Measurements from ENCODE around the gene CACNA1B. TPM values are rescaled to one million over a fixed set of nuclear protein-coding genes. Genes with fewer than 3 reads are reported as not detected.

The CACNA1B gene
- total RNA-seq, 4 donors from 2014 or later = 0.04 to 0.13 (median 0.12) TPM; not detected in 1

DNA sequence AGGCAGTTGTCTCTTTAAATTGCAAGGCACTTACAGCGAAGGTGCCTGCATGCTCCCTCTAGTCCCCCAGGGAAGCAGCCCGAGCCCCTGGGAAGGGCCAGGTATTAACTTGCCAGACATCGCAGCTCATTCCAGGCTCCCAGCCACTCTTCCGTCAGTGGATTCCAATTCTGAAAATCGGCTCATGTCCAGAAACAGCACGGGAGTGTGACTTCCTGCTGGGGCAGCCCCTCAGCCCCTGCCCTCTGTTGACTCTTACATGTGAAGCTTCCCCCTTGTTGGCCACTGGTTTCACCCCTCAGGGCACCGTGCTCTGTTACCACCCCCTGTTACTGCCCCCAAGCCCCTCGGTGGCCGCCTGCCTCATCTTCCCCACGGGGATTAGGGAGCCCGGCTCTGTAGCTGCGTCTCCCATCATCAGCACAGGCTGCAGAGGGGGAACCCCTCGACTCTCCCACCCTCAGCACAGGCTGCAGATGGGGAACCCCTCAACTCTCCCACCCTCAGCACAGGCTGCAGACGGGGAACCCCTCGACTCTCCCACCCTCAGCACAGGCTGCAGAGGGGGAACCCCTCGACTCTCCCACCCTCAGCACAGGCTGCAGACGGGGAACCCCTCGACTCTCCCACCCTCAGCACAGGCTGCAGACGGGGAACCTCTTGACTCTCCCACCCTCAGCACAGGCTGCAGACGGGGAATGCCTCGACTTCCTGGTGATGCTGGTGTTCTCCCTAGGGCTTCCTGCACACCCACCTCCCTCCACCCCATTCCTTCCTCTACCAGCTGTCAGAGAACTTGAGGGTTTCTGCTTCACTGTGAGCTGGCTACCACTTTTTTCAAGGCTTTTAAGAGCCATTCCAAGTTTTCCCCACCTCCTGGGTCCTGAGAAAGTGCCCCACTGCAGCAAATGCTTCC, 11.1 kb upstream of the CACNA1B start:
- ATAC-seq = no peak
- peaks cover 0 to 15% (median 0%) of the 10 kb centered on the region in 3 donors for H3K9me3 ChIP-seq
- no peak overlapping the region for H3K4me3 ChIP-seq
- H3K27ac ChIP-seq = no peak overlapping the region
- TF ChIP-seq, protein P1, sequence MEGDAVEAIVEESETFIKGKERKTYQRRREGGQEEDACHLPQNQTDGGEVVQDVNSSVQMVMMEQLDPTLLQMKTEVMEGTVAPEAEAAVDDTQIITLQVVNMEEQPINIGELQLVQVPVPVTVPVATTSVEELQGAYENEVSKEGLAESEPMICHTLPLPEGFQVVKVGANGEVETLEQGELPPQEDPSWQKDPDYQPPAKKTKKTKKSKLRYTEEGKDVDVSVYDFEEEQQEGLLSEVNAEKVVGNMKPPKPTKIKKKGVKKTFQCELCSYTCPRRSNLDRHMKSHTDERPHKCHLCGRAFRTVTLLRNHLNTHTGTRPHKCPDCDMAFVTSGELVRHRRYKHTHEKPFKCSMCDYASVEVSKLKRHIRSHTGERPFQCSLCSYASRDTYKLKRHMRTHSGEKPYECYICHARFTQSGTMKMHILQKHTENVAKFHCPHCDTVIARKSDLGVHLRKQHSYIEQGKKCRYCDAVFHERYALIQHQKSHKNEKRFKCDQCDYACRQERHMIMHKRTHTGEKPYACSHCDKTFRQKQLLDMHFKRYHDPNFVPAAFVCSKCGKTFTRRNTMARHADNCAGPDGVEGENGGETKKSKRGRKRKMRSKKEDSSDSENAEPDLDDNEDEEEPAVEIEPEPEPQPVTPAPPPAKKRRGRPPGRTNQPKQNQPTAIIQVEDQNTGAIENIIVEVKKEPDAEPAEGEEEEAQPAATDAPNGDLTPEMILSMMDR (IDR thresholded peaks at IDR 0.05) = no peak
- TF ChIP-seq POLR2AphosphoS5 (IDR thresholded peaks at IDR 0.05) (no peak), POLR2A (IDR thresholded peaks at IDR 0.05) (no peak), EP300 (IDR thresholded peaks at IDR 0.05) (no peak)
- H3K27me3 ChIP-seq = peaks cover 11% of the 10 kb centered on the region
- WGBS, 2 donors (ENCODE audit: low coverage in 1 of 2) = 20 to 25% methylated on average over 4 to 6 of the region's 21 CpGs
- H3K4me1 ChIP-seq = no peaks in the 10 kb centered on the region
- peaks cover 0 to 4% of the 10 kb centered on the region in 2 donors for H3K36me3 ChIP-seq

DNA sequence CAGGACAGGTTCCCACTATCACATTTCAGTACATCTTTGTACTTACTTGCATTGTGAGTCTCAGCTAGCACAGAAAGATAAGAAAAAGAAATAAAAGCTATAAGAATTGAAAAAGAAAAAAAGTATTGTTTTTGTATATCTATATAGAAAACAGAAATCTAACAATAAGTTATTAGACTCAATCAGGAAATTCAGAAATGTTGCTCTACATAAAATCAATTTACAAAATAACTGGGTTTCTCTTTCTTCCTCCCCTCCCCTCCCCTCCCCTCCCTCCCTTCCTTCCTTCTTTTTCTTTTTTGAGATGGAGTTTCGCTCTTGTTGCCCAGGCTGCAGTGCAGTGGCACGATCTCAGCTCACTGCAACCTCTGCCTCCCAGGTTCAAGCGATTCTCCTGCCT, 7.2 kb upstream of the CACNA1B start:
- Histone ChIP-seq H3K36me3 (no peaks in the 10 kb centered on the region), H3K4me3 (no peak overlapping the region), H3K27ac (no peak overlapping the region), H3K27me3 (peaks cover 25% of the 10 kb centered on the region), H3K9me3 (peaks cover 0 to 15% (median 0%) of the 10 kb centered on the region in 3 donors), H3K4me1 (no peaks in the 10 kb centered on the region)
- no peak for ATAC-seq
- TF ChIP-seq, protein P1 (IDR thresholded peaks at IDR 0.05) = no peak
- TF ChIP-seq POLR2AphosphoS5 (IDR thresholded peaks at IDR 0.05) (no peak), POLR2A (IDR thresholded peaks at IDR 0.05) (no peak), EP300 (IDR thresholded peaks at IDR 0.05) (no peak)
- WGBS, 2 donors (ENCODE audit: low coverage in 1 of 2) = 67 to 83% methylated on average over 1 of the region's 3 CpGs

DNA sequence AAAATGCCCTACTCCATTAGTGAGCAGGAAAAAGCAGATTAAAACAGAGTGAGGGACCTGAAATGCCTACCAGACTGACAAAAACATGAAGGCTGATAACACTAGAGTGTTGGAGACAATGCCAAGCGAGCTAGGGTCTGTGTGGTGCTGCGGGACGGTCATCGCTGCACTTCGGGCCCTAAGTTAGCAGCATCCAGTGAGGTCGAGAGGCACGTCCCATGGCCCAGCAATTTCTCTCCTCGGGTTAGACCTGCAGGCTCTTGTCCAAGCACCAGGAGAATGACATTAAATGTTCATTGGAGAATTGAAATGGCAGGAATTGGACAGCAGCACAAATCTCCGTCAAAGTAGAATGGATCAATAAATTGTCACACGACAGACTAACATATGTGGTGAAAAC, 5.3 kb upstream of the CACNA1B start:
- Histone ChIP-seq H3K27ac (no peak overlapping the region), H3K4me3 (no peak overlapping the region), H3K9me3 (peaks cover 0 to 15% (median 0%) of the 10 kb centered on the region in 3 donors), H3K27me3 (peaks cover 37% of the 10 kb centered on the region), H3K4me1 (no peaks in the 10 kb centered on the region), H3K36me3 (no peaks in the 10 kb centered on the region)
- WGBS, 2 donors (ENCODE audit: low coverage in 1 of 2) = 83 to 85% methylated on average over 6 to 7 of the region's 10 CpGs
- TF ChIP-seq, protein P1 (IDR thresholded peaks at IDR 0.05) = no peak
- no peak for TF ChIP-seq POLR2A (IDR thresholded peaks at IDR 0.05)
- no peak for TF ChIP-seq POLR2AphosphoS5 (IDR thresholded peaks at IDR 0.05)
- TF ChIP-seq EP300 (IDR thresholded peaks at IDR 0.05) = no peak
- no peak for ATAC-seq

DNA sequence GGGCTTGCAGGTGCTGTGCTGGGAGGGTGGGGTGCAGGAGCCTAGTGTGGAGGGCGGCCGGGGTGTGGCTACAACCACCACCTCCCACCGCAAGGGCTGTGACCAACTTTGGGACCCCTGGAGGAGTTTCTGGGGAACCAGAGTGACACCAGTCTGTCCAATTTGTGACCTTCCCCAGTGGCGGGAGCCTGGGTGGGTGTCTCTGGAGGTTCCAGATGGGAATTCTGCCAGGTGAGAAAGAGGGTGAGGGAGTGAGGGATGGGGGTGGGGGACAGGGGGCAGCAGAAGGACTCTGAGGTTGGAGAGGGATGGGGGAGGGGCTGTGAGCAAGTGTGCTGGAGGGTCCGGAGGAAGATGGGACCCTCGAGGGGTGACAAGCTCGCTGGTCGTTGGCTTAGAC, 4.2 kb upstream of the CACNA1B start:
- Histone ChIP-seq H3K4me3 (no peak overlapping the region), H3K9me3 (peaks cover 0 to 15% (median 0%) of the 10 kb centered on the region in 3 donors), H3K4me1 (peaks cover 0 to 8% (median 4%) of the 10 kb centered on the region in 3 donors), H3K27ac (no peak overlapping the region), H3K36me3 (no peaks in the 10 kb centered on the region), H3K27me3 (peaks cover 44% of the 10 kb centered on the region)
- WGBS, 2 donors (ENCODE audit: low coverage in 1 of 2) = 86 to 89% methylated on average over 3 to 5 of the region's 8 CpGs
- ATAC-seq = no peak
- no peak for TF ChIP-seq EP300 (IDR thresholded peaks at IDR 0.05)
- TF ChIP-seq POLR2A (IDR thresholded peaks at IDR 0.05) = no peak
- TF ChIP-seq POLR2AphosphoS5 (IDR thresholded peaks at IDR 0.05) = no peak
- TF ChIP-seq, protein P1 (IDR thresholded peaks at IDR 0.05) = no peak

Data from gastroesophageal sphincter (tissue), 4 donors.